Measurements from ENCODE around the gene FHOD3.

The FHOD3 gene

GRCh38 chr18:36530676-36531405 lies 233.3 kb downstream of the FHOD3 start:
- Histone ChIP-seq H3K36me3 (ENCODE audit: control insufficient read depth, insufficient read depth, low read length) (no peaks in the 10 kb centered on the region), H3K56ac (ENCODE audit: low read length) (no peak overlapping the region), H4K5ac (ENCODE audit: low read length) (no peak overlapping the region), H3K4me2 (ENCODE audit: low read length) (no peak overlapping the region), H3K27ac (ENCODE audit: low read depth, low read length) (no peak overlapping the region), H2BK120ac (ENCODE audit: low read depth, low read length) (no peak overlapping the region), H3K79me1 (ENCODE audit: low read length) (no peaks in the 10 kb centered on the region), H3K27me3 (ENCODE audit: insufficient read depth, low read length, poor library complexity) (no peaks in the 10 kb centered on the region), H3K23ac (ENCODE audit: low read length) (no peak overlapping the region), H3K79me2 (ENCODE audit: control insufficient read depth, insufficient read depth, low read length) (no peaks in the 10 kb centered on the region), H3K9ac (ENCODE audit: low read length) (no peak overlapping the region), H3K4me3 (ENCODE audit: low read length) (no peak overlapping the region), H3K4ac (ENCODE audit: low read depth, low read length) (no peak overlapping the region), H2BK5ac (ENCODE audit: low read length) (no peak overlapping the region), H2AK5ac (ENCODE audit: low read length) (no peak overlapping the region), H3K18ac (ENCODE audit: low read length) (no peak overlapping the region), H4K8ac (ENCODE audit: low read depth, low read length) (no peak overlapping the region), H2BK15ac (replicated peaks; ENCODE audit: low read depth) (no peak overlapping the region), H3K4me1 (ENCODE audit: control insufficient read depth, low read depth, low read length) (no peaks in the 10 kb centered on the region)
- WGBS (ENCODE audit: extremely low coverage, insufficient coverage, low lambda C conversion rate) = no CpG with 5 or more reads among the region's 4 CpGs
- DNase-seq = no peak

GRCh38 chr18:36531636-36532035 lies 234.1 kb downstream of the FHOD3 start:
- Histone ChIP-seq H3K23ac (ENCODE audit: low read length) (no peak overlapping the region), H3K36me3 (ENCODE audit: control insufficient read depth, insufficient read depth, low read length) (no peaks in the 10 kb centered on the region), H3K4me1 (ENCODE audit: control insufficient read depth, low read depth, low read length) (no peaks in the 10 kb centered on the region), H3K79me1 (ENCODE audit: low read length) (no peaks in the 10 kb centered on the region), H4K5ac (ENCODE audit: low read length) (no peak overlapping the region), H2BK5ac (ENCODE audit: low read length) (no peak overlapping the region), H3K4ac (ENCODE audit: low read depth, low read length) (no peak overlapping the region), H3K27ac (ENCODE audit: low read depth, low read length) (no peak overlapping the region), H4K8ac (ENCODE audit: low read depth, low read length) (no peak overlapping the region), H2BK120ac (ENCODE audit: low read depth, low read length) (no peak overlapping the region), H3K4me2 (ENCODE audit: low read length) (no peak overlapping the region), H3K79me2 (ENCODE audit: control insufficient read depth, insufficient read depth, low read length) (no peaks in the 10 kb centered on the region), H3K56ac (ENCODE audit: low read length) (no peak overlapping the region), H2BK15ac (replicated peaks; ENCODE audit: low read depth) (no peak overlapping the region), H3K18ac (ENCODE audit: low read length) (no peak overlapping the region), H2AK5ac (ENCODE audit: low read length) (no peak overlapping the region), H3K9ac (ENCODE audit: low read length) (no peak overlapping the region), H3K4me3 (ENCODE audit: low read length) (no peak overlapping the region), H3K27me3 (ENCODE audit: insufficient read depth, low read length, poor library complexity) (no peaks in the 10 kb centered on the region)
- WGBS (ENCODE audit: extremely low coverage, insufficient coverage, low lambda C conversion rate) = no CpG with 5 or more reads among the region's 7 CpGs
- DNase-seq = no peak

- H3K23ac ChIP-seq (ENCODE audit: low read length) = no peak overlapping the region
- DNase-seq = no peak
- H3K4me2 ChIP-seq (ENCODE audit: low read length) = no peak overlapping the region
- H3K36me3 ChIP-seq (ENCODE audit: control insufficient read depth, insufficient read depth, low read length) = no peaks in the 10 kb centered on the region
- no peak overlapping the region for H3K4me3 ChIP-seq (ENCODE audit: low read length)
- no peak overlapping the region for H3K18ac ChIP-seq (ENCODE audit: low read length)
- no peak overlapping the region for H4K5ac ChIP-seq (ENCODE audit: low read length)
- no peak overlapping the region for H2BK15ac ChIP-seq (replicated peaks; ENCODE audit: low read depth)
- WGBS (ENCODE audit: extremely low coverage, insufficient coverage, low lambda C conversion rate) = no CpG with 5 or more reads among the region's 5 CpGs
- H3K4me1 ChIP-seq (ENCODE audit: control insufficient read depth, low read depth, low read length) = no peaks in the 10 kb centered on the region
- H3K9ac ChIP-seq (ENCODE audit: low read length) = no peak overlapping the region
- H3K56ac ChIP-seq (ENCODE audit: low read length) = no peak overlapping the region
- no peak overlapping the region for H4K8ac ChIP-seq (ENCODE audit: low read depth, low read length)
- H3K27me3 ChIP-seq (ENCODE audit: insufficient read depth, low read length, poor library complexity) = no peaks in the 10 kb centered on the region
- no peak overlapping the region for H3K4ac ChIP-seq (ENCODE audit: low read depth, low read length)
- no peak overlapping the region for H2AK5ac ChIP-seq (ENCODE audit: low read length)
- H3K79me1 ChIP-seq (ENCODE audit: low read length) = no peaks in the 10 kb centered on the region
- no peak overlapping the region for H3K27ac ChIP-seq (ENCODE audit: low read depth, low read length)
- H2BK5ac ChIP-seq (ENCODE audit: low read length) = no peak overlapping the region
- no peaks in the 10 kb centered on the region for H3K79me2 ChIP-seq (ENCODE audit: control insufficient read depth, insufficient read depth, low read length)
- no peak overlapping the region for H2BK120ac ChIP-seq (ENCODE audit: low read depth, low read length)
Measured at GRCh38 chr18:36532394-36532793, 234.9 kb downstream of the FHOD3 start.

- Histone ChIP-seq H2BK5ac (ENCODE audit: low read length) (no peak overlapping the region), H3K4ac (ENCODE audit: low read depth, low read length) (no peak overlapping the region), H3K79me1 (ENCODE audit: low read length) (no peaks in the 10 kb centered on the region), H3K56ac (ENCODE audit: low read length) (no peak overlapping the region), H3K27me3 (ENCODE audit: insufficient read depth, low read length, poor library complexity) (no peaks in the 10 kb centered on the region), H2AK5ac (ENCODE audit: low read length) (no peak overlapping the region), H4K5ac (ENCODE audit: low read length) (no peak overlapping the region), H3K4me3 (ENCODE audit: low read length) (no peak overlapping the region), H3K27ac (ENCODE audit: low read depth, low read length) (no peak overlapping the region), H3K23ac (ENCODE audit: low read length) (no peak overlapping the region), H4K8ac (ENCODE audit: low read depth, low read length) (no peak overlapping the region), H3K18ac (ENCODE audit: low read length) (no peak overlapping the region), H3K9ac (ENCODE audit: low read length) (no peak overlapping the region), H2BK120ac (ENCODE audit: low read depth, low read length) (no peak overlapping the region), H3K4me1 (ENCODE audit: control insufficient read depth, low read depth, low read length) (no peaks in the 10 kb centered on the region), H2BK15ac (replicated peaks; ENCODE audit: low read depth) (no peak overlapping the region), H3K36me3 (ENCODE audit: control insufficient read depth, insufficient read depth, low read length) (no peaks in the 10 kb centered on the region), H3K4me2 (ENCODE audit: low read length) (no peak overlapping the region), H3K79me2 (ENCODE audit: control insufficient read depth, insufficient read depth, low read length) (no peaks in the 10 kb centered on the region)
- WGBS (ENCODE audit: extremely low coverage, insufficient coverage, low lambda C conversion rate) = no CpG with 5 or more reads among the region's 5 CpGs
- DNase-seq = no peak
Measured at GRCh38 chr18:36532815-36533214, 235.3 kb downstream of the FHOD3 start.

GRCh38 chr18:36533446-36534153 lies 236.1 kb downstream of the FHOD3 start:
- no peak overlapping the region for H3K4ac ChIP-seq (ENCODE audit: low read depth, low read length)
- no CpG with 5 or more reads among the region's 8 CpGs for WGBS (ENCODE audit: extremely low coverage, insufficient coverage, low lambda C conversion rate)
- no peak overlapping the region for H2BK120ac ChIP-seq (ENCODE audit: low read depth, low read length)
- no peak overlapping the region for H3K18ac ChIP-seq (ENCODE audit: low read length)
- no peak overlapping the region for H2BK5ac ChIP-seq (ENCODE audit: low read length)
- H3K9ac ChIP-seq (ENCODE audit: low read length) = no peak overlapping the region
- no peak overlapping the region for H4K5ac ChIP-seq (ENCODE audit: low read length)
- no peak overlapping the region for H2BK15ac ChIP-seq (replicated peaks; ENCODE audit: low read depth)
- no peak overlapping the region for H3K23ac ChIP-seq (ENCODE audit: low read length)
- H3K4me3 ChIP-seq (ENCODE audit: low read length) = no peak overlapping the region
- H3K4me2 ChIP-seq (ENCODE audit: low read length) = no peak overlapping the region
- no peaks in the 10 kb centered on the region for H3K27me3 ChIP-seq (ENCODE audit: insufficient read depth, low read length, poor library complexity)
- no peak overlapping the region for H3K27ac ChIP-seq (ENCODE audit: low read depth, low read length)
- H3K4me1 ChIP-seq (ENCODE audit: control insufficient read depth, low read depth, low read length) = no peaks in the 10 kb centered on the region
- H3K56ac ChIP-seq (ENCODE audit: low read length) = no peak overlapping the region
- no peak overlapping the region for H2AK5ac ChIP-seq (ENCODE audit: low read length)
- no peaks in the 10 kb centered on the region for H3K79me1 ChIP-seq (ENCODE audit: low read length)
- no peak overlapping the region for H4K8ac ChIP-seq (ENCODE audit: low read depth, low read length)
- no peak for DNase-seq
- no peaks in the 10 kb centered on the region for H3K79me2 ChIP-seq (ENCODE audit: control insufficient read depth, insufficient read depth, low read length)
- no peaks in the 10 kb centered on the region for H3K36me3 ChIP-seq (ENCODE audit: control insufficient read depth, insufficient read depth, low read length)
